SKM-1 treated with dmso at 0.1 percent for 144 hours (cell line): Measurements from ENCODE around the gene FKBP6.
"Not testable (repeated sequence)": the region's sequence is repeated elsewhere in the genome, so short reads cannot be mapped to it uniquely, and the experiment has no call there.

Experiments
- DNase-seq: peaks from one replicate; lab custom pipeline; 2025; ENCODE audit not compliant: unreplicated experiment; lab: John Stamatoyannopoulos, UW

FKBP6 gene

DNA sequence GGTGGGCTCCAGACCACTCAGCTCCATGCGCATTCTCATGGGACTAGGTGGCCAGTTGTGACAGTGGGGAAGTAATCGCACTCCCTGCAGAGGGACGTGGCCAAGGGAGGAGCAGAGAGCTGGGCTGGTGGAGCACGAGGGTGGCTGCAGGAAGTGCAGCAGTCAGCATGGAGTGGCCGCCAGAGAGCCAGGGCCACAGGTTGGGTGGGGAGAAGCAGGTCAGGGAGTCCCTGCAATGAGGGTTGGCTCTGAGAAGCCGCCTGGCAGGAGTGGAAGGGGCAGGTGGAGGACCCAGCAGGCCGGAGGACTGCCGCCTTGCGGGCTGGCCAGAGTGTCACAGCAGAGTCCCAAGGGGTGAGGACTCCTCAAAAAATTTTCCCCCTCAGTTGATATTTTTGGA is 26.2 kb downstream of the FKBP6 start:
- no peak for DNase-seq

DNA sequence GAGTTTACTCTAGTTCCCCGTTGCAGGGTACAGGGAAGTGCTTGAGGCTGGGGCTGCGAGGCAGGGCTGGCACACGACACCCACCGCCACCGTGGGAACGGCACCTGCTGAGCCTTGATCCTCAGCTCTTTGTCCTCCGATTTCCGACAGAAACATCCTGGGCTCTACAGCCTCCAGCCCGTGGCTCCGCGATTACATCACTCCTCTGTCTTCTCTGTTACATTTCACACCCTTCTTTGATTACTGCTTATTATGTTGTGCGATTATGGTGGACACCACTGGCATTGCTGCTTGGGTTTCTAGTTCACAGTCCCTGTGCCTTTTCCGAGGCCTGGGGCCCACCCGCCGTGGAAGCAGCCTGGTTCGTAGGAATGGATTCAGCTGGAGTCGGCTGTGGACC is 26.9 kb downstream of the FKBP6 start:
- DNase-seq = no peak

DNA sequence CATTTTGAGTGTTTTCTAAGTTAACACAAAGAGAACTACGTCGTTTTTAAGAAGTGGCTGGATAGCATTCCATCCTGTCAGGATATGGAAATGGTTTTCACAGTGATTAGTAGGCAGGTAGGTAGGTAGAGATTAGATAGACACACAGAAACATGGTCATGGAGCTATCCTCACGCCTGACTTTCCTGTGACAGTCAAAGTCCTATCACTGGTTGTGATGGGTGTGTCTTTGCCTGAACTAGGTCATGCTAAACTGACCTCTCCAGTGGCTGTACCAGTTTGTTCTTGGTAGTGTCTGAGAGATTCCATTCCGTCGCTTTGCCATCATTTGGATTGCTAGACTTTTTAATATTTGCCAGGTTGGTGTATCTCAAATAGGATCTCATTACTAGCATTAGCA is 28.2 kb downstream of the FKBP6 start:
- no peak for DNase-seq

DNA sequence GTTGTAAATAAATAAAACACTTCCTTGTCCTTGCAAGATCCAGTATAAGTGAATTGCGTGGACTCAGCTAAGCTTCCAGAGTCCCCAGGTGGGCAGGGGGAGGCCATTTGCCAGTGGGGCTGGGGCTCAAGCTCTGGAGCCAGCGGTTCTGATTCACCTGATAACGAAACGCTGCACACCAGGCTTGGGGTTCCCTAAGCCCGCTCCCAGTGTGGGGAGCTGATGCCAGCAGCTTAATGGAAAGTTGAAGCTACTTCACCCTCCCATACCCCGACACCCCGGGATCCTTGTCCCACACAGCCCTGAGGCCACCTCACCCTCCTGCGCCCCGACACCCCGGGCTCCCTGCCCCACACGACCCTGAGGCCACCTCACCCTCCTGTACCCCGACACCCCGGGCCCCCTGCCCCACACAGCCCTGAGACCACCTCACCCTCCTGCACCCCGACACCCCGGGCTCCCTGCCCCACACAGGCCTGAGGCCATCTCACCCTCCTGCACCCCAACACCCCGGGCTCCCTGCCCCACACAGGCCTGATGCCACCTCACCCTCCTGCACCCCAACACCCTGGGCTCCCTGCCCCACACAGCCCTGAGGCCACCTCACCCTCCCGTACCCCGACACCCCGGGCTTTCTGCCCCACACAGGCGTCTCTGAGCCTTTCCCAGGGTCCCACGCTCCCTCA is 30.8 kb downstream of the FKBP6 start:
- no peak for DNase-seq

DNA sequence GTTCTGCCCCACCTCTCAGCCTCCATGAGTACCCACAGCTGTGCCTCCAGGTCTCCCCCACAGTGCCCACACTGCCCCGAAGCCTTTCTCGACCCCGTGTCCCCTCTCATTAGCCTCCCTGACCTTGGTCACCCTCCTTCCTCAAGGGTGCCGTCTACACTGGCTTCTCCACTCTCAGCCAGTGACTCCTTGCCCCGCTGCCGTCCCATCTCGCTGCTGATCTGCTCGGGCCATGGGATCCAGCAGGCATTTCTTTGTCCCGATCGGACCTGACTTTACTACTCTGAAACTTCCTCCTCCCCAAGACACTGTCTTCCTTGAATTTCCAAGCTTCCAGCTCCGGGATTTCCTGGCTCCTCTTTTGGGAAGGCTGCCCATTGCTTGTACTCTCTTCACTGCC is 31.3 kb downstream of the FKBP6 start:
- DNase-seq = no peak

DNA sequence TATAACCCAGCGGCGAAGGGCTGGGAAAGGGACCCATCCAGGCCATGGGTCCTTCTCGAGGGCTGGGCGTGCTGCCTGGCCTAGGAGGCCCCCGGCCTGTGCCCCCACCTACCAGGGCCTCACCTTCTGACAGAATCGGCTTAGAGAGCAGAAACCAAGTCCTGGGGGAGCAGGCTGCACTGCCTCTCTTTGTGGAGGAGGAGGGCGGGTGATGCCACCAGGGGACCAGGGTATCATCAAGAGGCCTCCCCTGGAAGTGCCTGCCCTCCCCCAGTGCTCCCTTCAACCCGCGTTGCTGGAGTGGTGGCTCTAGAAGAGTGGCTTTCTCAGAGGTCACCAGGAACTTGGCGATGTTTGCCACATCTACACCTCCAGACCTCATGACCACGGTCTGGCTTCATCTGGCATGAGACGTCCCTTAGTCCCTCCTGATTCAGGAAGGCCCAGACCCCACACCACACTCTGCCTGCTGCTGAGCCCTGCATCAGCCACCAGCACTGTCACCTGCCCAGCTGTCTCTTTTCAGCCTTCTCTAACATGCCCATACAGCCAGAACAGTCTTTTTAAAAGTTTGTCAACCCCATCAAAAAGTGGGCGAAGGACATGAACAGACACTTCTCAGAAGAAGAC is 31.9 kb downstream of the FKBP6 start:
- no peak for DNase-seq

DNA sequence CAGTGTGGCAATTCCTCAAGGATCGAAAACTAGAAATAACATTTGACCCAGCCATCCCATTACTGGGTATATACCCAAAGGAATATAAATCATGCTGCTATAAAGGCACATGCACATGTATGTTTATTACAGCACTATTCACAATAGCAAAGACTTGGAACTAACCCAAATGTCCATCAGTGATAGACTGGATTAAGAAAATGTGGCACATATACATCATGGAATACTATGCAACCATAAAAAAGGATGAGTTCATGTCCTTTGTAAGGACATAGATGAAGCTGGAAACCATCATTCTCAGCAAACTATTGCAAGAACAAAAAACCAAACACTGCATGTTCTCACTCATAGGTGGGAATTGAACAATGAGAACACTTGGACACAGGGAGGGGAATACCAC is 32.6 kb downstream of the FKBP6 start:
- DNase-seq = not testable (repeated sequence)

DNA sequence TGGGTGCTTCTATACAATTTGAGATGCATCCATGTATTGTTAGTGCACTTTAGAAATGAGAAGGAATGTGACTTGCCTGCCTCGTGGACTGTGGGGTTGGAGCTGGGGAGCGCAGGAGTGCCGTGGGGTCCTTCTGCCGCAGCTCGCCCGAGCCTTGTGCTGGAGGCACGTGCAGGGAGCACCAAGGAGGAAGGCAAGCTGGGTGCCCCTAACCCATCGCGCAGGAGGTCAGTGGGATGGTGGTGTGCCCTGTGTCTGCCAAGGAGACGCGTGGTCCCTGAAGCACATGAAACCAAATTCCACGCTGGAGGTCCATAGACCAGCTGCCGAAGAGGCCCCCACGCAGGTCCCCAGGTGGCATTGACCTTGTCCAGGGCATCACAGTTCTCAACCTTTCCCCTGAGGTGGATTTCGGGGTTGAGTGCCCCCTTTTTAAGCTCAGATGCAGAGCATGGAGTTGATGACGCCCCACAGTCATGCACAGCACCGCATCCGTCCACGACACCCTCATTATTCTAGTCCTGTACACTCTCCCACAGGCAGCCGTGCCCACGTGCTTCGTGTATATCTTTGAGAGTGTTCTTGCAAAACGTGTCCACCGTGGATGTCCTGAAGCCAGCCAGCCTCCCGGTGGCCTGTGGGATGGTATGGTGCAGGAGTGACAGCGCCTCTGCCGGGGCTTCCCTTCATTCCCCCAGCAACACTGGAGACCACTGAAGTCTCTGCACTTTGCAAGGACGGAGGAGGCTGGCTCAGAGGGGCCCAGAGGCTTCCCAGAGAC is 35.5 kb downstream of the FKBP6 start:
- DNase-seq = no peak

DNA sequence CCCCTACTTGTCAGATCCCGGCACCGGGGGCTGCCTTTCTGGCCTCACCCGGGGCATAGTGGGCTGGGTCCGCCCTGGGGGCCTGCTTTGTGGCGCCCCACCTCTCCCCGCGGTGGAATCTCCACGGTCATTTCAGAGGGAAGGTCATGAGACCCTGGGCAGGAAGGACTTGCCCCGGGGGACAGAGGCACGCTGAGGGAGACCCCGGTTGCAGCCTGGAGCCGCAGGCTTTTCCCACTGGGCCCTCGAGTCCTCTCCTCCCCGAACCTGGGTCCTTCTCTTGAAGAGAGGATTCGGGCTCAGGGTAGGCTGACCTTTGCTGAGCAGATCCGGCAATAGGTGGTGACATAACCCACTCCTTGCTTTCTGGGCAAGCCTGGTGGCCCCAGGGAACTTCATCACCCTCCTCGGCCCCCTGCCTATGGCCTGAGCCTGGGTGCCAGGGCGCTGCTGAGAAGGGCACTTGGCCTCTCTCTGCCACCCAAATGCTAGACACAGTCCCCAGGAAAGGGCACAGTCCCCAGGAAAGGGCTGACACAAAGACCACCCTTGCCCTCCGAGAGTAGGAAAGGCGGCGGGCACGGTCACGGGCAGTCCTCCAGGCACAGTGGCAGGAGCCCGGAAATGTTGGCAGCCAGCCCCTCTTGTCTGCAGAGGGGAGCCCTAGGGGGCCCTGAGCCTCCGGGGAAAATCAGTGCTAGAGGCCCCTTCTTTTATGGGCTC is 36.2 kb downstream of the FKBP6 start:
- no peak for DNase-seq

DNA sequence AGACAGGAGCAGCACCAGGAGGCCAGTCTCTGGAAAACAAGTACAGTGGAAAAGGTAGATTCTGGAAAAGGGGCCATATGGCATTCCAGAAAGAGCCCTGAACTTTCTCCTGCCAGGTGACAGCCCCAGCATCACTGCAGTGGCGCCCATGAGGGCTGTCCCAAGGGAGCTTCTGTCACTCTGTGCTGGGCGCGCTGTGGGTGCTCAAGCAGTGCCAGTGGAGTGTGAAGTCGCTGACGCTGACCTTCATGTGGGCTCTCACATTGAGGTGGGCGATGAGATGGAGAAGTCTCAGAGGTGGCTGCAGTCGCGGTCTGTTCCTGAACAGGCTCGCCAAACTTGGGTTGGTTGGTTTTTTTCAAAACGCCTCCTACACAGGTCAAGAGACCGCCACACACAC is 38.2 kb downstream of the FKBP6 start:
- DNase-seq = no peak

DNA sequence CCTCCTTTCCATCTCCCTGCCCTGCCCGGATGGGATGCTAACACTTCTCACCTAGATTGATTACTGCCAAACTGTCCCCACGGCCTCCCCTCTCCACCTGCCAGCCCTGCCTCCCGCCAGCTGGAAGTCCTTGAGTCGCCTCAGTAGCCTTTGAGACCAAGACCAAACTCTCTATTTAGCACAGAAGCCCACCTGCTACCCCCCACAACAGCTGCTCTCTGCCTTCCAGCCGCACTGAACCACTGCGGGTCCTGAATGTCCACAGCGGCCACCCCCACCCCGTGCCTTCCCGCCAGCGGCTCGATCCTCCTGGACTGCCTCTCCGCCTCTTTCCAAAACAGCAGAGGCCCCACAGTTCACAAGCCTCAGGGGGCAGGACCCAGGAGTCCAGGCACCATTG is 39.0 kb downstream of the FKBP6 start:
- no peak for DNase-seq

DNA sequence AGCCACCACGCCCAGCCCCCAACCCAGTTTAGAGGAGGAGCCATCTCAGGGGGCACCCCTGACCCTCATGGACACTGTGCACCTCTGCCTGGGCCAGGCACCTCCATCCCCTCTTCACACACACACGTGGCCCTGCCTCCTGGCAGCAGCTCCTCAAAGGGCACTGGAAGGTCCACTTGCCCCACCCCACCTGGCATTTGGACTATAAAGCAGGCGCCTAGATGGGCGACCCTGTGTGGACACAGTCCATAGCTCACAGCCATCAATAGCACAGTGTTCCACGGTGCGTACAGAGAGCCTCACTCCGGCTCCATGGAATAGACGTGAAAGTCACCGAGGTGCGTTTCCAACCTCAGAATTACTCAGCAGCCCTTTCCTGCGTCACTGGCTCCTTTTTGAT is 41.0 kb downstream of the FKBP6 start:
- DNase-seq = no peak

DNA sequence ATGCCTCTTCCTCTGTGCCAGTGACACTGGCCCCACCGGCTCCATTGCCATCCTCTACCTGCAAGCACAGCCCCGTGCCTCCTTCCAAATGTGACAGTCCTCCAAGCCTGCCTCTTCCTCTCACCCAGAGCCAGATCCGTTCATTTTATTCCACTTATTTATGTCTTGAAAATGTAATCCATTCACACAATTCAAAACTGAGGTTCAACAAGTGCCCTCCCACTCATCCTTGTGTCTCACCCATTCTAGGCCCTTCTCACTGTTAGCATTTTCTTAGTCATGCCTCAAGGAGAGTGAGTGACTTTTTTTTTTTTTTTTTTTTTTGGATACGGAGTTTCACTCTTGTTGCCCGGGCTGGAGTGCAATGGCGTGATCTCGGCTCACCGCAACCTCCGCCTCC is 41.7 kb downstream of the FKBP6 start:
- no peak for DNase-seq

DNA sequence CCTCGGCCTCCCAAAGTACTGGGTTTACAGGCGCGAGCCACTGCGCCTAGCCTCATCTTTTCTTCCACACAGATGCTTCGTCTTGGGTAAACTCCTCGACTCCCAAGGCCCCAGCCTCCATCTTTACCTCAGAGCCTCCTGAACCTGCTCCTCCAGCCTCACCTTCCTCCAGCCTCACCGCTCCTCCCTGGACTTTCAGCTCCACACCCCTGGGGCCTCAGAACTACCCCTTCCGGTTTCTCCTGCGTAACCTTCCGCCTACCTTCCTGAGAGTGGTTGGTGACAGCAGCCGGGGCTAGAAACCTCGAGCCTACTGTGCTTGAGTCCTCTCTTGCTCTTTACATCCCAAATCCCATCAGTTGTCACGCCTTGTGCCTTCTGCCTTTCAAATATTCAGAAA is 45.8 kb downstream of the FKBP6 start:
- DNase-seq = no peak

DNA sequence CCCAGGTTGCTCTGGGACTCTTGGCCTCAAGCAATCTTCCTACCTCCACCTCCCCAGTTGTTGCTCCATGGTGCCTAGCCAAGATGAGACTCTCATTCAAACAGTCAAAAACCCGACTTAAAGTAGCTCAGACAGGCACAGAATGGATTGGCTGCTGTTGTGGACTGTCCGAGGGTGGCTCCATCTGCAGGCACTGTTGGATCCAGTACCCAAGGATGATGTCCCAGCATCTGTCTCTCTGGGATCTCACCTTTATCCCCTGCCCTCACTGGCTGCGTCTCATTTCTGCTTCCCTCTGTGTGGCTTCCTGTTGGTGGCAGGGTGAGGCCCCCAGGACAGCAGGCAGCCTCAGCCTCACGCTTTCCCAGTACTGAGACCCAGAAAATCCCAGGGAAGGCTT is 48.3 kb downstream of the FKBP6 start:
- not testable (repeated sequence) for DNase-seq

DNA sequence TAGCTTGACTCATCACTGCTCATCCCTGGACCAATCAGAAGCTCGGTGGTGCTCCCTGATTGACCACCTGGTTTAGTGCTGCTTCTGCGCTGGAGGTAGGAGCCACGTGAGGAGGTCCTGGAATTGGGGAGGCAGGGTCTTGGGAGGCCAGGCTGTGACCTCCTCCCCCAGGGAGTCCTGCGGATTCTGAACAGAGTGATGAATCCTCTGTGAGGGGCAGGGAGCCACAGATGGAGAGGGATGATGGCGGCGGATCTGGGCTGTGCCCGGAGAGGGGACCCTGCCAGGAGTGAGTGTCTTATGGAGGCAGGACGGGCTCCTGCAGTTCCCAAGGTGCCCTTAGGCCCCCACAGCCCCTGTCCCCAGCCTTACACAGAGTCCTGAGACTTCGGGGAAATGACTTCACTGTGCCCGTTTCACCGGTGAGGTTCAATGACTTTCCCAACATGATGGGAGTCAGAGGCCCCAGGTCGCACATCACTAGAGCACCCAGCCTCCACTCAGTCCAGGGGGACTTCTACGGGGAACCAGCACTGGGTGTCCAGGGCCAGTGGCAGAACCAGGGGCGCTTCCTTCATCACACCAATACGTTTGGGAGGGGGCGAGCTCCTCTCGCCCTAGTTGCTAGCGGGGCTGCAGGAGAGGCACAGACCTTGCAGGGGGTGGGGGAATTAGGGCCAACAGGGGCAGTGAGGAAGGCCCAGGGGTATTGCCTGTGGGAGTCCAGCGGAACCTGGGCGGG is 48.9 kb downstream of the FKBP6 start:
- no peak for DNase-seq

DNA sequence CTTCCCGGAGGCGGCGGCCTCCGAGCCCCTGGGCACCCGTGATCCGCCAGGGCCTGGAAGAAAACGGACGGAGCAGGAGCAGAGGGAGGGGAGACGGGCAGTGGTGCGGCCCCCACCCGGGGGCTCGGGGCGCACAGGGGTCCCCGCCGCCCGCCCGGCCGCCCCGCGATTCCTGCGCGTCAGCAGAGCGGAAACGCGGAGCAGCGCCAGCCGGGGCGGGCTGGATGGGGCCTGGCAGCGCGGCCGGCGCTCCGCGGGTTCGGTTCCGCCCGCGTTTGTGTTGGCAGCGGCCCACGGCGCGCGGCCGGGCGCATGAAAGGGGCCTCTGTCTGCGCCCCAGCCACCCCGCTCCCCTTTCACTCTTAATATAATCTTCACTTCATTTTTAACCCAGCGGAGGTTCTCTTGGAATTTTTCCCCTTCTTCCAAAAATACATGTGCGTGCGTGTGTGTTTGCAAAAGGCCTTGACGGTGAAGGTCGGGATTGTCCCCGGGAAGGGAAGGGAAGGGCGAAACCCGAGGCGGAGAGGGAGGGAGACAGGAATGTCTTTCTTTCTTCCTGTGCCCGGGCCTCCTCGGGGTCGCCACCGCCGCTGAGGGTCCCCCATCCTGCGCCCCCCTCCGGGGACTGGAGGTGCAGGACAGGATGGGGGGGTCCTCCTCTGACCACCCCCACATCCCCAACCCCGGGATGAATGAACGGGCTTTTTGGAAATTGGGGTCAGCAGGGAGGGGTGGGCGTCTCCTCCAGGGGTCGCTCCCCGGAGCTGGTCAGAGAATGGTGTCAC is 49.6 kb downstream of the FKBP6 start:
- not testable (repeated sequence) for DNase-seq

DNA sequence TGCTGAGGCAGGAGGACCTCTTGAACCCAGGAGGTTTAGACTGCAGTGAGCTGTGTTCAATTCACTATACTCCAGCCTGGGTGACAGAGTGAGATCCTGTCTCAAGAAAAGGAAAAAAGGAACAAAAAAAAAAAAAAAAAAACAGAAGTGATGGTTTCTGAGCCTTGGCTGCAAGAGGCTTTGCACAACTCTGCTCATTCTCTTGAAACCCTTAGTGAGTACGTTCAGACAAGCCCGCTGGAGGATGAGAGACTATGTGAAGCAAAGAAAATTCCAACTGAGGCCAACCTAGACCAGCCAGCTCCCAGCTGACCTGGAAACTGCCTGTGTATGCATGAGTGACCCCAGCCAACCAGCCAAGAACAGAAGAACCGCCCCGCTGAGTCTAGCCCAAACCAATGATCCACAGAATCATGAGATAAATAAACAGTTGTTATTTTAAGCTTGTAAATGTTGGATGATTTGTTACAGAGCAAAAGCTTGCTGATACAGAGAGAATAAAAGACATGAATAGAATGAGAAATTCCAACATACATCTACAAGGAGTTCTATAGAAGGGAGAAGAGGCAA is 55.1 kb downstream of the FKBP6 start:
- peak; percentile 94 for DNase-seq

DNA sequence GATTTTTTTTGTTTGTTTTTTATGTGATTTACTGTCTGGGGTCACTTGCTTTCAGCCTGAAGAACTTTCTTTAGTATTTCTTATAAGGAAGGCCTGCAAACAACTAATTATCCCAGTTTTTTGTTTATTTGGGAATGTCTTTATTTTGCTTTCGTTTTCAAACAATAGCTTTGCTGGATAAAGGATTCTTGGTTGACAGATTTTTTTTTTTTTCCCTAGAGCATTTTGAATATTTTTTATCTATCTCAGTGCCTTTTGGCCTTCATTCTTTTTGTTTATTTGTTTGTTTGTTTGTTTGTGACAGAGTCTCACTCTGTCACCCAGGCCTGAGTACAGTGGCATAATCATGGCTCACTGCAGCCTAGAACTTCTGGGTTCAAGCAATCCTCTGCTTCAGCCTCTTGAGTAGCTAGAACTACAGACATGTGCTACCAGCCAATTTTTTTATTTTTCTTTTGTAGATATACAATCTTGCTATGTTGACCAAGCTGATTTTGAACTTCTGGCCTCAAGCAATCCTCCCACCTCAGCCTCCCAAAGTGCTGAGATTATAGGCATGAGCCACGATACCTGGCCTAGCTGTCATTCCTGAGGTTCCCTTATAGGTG is 59.4 kb downstream of the FKBP6 start:
- no peak for DNase-seq
